NK-92 (cell line): Measurements from ENCODE around the gene KIF19.

Experiments
- DNase-seq: peaks from one replicate; lab custom pipeline; 2025; ENCODE audit not compliant: unreplicated experiment; lab: John Stamatoyannopoulos, UW

Gene KIF19

DNA sequence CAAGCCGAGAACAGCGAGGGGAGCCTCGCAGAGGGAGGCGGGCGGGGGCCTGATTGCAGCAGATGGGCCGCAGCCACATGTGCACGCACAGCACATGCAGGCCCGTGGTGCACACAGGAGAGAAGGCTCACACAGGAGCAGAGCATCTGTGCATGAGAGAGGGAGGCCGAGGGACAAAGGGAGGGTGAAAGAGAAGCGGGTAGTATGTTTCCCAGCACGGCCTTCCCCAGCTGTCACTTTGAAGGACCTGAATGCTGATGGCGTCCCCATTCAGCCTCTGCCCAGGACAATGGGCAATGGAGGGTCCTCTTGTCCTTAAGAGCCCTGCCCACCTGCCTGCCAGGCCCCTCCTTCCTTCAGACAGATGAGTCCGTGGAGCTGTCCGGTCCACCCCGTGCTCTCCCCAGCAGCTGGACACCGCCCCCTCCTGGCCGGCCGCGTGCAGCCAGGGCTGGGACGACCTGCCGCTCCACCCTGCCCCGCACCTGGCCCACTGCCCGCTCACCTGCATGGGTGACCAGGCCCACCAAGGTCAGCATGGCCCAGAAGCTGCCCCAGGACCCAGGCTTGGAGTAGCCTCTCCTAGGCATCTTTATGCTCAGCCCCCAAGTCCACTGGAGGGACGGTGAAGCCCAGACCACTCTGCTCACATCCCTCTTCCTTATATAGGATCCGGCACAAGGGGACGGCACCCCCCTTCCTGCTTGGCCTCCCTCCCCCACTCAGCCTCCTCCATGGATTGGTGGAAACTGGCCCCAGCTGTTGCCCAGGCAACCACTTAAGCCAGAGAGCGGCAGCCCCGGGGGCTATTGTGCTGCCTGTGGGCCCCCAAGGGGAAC lies 35.4 kb downstream of the KIF19 start, which contains the start of gene BTBD17:
Gene BTBD17, minus strand, starts transcription at position 639 of the 839 bp plus-strand sequence. Its CDS starts 49 bp downstream, at position 590.
- DNase-seq: no peak

DNA sequence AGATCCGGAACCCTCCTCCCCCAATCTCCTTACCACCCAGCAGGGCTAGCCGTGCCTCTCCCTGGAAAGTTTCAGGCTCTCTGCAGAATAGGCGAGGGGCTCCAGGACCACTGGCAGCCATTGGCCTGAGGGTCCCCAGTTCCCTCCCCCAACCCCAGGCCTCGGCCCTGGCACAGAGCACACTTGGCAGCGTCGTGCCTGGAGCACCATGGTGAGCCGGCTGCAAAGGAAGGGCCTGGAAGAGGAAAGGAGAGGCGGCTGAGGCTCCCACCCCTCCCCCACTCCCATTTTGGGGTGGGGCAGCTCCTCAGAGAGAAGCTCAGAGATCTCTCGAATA lies 36.0 kb downstream of the KIF19 start:
- no peak for DNase-seq

DNA sequence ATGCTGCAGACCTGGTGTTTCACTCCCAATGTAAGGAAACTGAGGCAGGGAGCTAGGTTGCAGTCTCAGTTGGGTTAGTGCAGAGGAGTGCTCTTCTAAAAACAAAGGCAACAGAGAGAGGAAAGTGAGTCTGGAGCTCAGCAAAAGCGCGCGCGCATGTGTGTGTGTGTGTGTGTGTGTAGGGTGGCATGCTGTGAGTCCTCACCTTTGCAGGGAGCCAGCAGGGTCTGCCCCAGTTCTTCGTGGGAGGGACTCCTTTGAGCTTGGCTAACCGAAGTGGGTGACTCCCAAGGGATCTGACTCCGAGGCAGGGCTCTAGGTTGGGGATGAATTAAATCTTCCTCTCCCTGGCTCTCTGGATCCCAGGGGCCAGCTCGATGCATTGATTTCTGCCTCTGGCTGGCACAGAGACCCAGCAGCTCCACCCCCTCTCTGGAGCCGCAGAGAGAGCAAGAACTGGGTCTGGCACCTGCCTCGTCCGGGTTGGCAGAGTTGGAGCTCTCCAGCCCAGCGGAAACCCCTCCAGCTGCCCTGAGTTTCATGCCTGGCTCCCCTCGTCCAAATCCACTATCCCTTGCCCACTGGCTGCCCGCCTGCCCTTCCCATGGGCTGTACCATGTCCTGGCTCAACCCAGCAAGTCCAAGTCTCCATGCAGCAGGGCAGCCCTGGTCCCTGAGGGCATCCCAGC lies 36.9 kb downstream of the KIF19 start:
- DNase-seq: no peak

DNA sequence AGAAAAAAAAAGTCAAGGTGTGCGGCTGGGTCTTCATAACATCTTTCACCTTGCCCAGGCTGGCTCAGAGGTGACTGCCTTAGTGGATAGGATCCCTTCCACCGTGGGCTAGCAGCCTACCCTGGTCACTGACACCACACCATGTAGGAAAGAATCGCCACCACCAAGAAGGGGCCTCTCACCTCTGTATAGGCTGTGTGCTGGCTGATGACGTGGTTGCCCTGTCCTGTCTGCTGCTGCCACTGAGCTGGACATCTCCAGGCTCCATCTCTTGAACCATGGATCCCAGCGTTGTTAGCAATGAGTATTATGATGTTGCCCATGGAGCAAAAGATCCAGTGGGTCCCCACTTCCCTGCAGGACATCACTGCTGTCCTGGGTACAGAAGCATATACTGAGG lies 41.2 kb downstream of the KIF19 start, which contains the start of gene GPR142:
Gene GPR142, plus strand, starts transcription at position 301 of the 400 bp plus-strand sequence. CDS start 2,035 bp downstream, outside the sequence.
- DNase-seq: no peak

DNA sequence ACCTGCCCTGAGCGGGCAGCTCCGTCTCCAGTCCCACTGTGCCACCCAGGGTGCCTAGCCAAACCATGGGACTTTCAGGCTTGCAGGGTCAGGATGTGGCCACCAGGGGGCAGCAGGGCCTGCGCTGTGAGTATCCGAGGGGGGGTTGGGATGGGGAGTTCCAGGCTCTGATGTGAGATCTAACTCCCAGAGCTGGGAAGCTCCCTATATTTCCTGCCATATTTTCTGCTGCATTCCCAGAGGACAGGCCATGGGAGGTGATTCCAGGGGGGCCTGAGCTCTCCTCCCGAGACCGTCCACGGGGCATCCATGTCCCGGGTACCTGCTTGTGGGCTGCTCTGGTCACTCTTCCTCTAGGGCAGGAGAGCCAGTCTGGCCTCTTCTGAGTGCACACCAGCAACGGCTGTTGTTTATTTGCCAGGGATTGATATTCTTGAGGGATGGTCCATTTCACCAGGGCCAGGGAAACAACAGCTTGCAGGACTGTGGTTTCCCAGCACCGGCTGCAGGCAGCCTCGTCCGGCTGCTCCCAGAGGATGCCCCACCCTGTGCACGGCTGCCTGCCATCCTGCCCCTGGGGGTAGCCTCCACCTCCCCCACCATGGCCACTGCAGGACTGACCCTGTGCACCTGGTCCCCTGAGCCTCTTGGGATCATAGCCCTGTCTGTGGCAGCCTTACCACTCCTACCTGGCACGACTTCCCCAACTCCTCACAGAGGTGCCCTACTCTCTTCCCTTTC lies 42.5 kb downstream of the KIF19 start:
- DNase-seq: no peak

DNA sequence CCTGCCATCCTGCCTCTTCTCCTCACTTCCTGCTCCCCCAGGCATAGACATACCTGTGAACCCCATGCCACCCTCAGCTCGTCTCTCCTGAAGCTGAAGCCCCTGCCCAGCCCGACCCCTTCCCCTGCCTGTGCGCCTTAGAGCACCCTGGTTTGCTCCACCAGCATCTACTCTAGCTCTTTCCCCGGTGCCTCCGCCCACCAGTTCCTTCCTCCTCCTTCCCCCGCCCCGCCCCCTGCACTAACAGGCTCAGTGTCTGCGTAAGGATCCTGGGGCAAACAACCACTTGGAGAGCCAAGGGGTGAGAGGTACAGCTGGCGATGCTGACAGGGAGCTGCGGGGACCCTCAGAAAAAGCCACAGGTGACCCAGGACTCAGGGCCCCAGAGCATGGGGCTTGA lies 43.2 kb downstream of the KIF19 start:
- DNase-seq: no peak

DNA sequence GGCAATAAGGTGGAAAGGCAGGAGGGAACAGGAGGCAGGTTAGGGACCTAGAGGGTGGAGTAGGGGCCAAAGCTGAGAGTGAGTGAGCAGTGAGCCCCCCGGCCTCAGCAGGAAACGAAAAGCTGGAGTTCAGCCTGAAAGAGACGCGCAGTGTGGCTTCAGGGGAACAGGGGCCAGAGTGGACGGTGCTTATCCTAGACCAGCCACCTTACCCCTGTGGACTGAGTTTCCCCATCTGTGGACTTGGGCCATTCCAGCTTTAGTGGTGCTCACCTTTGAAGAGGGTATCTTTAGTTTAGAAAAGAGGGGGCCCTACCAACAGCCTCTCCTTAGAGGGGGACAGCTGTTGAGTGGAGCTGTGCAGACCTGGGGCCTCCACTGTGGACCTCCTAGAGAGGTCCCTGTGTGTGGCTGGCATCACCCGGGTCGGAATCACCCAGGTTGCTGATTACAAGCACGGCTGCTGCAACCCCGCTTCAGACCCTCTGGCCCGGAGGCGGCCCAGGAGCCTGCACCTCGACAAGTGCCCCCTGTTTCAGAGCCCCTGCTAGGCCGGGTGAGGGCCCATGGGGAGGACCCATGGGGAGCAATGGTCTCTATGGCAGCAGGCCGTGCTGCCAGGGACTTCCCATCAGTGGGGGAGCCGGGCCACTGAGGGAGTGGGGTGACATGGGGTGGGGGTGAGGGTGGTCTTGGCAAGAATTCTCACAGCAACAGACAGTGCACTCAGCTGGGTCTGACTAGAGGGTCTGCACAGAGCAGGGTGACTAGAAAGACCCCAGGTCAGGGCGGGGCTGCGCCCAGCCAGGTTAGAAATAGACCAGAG lies 43.9 kb downstream of the KIF19 start:
- DNase-seq: no peak

DNA sequence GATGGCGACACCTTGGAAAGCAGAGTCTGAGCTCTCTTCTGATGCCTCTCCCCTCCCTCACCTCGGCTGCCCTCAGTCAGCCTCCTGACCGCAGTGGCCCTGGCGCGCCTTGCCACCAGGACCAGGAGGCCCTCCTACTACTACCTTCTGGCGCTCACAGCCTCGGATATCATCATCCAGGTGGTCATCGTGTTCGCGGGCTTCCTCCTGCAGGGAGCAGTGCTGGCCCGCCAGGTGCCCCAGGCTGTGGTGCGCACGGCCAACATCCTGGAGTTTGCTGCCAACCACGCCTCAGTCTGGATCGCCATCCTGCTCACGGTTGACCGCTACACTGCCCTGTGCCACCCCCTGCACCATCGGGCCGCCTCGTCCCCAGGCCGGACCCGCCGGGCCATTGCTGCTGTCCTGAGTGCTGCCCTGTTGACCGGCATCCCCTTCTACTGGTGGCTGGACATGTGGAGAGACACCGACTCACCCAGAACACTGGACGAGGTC lies 45.7 kb downstream of the KIF19 start:
- no peak for DNase-seq

DNA sequence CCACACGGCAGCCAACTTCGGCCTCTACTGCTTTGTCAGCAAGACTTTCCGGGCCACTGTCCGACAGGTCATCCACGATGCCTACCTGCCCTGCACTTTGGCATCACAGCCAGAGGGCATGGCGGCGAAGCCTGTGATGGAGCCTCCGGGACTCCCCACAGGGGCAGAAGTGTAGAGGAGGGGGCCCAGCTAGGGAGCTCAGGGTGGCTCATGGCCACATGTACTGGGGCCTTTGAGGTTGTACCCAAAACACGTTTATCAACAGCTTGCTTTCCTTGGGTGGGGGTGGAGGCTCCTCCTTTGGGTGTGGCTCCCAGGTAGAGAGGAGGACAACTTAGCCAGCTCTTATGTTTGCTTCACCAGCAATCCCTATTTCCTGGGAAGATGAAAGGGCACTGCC lies 46.4 kb downstream of the KIF19 start:
- no peak for DNase-seq

DNA sequence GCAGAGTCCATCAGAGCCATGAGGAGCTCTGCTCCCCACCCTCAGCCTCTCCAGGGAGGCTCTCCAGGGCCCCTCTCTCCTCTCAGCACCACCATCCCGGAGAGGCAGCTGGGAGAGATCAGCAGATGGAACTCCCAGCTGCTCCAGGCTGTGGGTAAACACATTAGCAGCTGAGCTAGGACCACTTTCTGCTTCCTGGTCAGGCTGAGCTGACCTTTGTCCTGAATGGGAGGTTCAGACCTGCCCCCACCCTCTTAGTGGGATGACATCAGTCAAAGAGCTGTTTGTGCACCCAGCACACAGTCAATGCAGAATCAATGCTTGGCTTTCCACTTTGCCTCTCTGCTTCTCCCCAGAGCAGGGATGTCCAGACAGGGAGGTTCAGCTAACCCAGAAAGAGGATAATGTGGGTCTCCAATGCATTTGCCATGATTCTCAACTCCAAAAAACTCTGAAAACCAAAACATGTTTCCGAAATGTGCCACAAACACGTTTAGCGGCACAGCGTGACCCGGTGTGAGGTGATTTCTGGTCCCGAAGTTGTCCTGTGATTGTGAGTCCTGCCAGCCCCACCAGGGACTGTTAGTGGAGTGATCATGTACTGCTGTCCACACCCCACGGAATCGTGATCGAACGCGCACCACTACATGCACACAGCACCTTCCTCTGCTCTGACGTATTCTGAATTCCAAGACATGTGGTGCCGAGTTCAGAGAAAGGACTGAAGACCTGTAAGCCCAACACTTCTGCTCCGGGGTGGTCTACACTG lies 48.0 kb downstream of the KIF19 start:
- DNase-seq: no peak

DNA sequence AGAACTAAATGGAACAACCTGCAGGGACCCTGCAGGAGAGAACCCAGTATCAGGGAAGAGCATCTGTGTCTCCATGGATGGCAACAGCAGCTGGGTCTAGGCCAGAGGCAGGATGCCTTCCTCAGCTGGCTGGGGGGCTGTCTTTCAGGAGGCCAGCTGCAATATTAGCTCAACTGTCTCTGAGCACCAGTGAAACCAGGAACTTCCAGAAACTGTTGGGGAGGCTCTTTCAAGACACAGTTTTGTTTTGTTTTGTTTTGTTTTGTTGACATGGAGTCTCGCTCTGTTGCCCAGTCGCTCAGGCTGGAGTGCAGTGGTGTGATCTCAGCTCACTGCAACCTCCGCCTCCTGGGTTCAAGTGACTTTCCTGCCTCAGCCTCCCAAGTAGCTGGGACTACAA lies 48.8 kb downstream of the KIF19 start:
- DNase-seq: no peak

DNA sequence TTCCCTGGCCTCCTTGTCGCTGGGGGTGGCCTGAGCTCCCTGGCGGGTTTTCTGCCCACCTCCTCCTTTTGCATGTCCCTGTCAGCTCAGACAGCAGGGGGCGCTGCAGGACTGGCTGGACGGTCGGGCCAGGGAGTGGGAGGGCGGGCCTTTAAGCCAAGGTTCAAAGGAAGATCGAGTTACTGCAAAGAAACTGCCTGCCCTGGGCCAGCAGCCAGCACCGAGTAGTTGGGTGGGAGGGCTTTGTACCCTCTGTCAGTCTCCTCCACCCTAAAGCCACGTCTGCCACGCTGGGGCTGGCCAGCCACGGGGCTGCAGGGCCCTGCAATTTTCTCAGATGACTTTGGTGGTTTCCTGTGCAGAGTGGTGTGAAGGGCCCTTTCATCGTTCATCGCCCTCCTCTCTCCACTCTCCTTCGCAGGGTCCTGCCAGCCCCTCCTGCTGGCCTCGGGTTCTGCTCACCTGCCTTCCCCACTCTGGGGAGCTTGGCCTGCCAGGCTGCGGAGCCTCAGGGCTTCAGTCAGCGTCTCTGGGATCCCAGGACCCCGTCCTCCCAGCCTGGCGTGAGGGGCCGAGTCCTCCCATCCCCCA lies 53.6 kb downstream of the KIF19 start:
- DNase-seq: peak; percentile 45

DNA sequence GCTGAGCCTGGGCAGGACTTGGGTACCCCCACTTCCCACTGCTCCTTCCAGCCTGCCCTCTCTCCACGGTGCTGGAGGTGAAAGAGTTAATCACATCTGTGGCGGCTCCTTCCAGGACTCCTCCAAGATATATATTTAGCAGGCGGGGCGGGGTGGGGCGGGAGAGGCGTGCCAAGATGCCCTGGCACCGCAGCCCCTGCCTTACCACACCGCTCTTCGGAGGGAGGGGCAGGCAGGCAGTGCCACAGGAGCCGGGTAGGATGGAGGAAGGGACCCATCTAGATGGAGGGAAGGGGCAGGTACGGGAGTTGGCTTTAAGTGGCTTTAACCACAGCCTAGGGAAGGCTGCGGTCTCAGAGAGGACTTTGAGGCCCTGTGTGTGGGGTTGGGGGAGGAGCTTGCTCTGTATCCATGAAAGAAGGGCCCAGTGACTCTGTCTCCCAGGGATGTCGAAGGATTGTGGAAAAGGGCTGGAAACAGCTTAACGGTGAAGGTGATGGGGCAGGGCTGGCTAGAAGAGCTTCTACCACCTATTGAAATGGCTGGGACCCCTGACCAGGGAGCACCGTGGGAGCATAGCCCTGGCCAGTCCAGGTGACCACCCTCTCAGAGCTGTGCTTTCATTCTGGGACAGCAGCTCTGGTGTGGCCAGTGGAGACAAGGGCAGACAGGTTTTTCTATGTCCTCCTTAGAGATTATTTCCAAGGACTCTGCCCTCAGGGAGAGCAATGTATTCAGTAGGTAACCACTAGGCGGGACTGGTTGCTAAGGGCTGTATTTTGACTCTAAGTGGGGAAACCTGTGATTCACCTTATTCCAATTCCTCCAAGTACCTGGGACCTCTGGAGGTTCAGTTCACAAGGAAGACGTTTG lies 54.3 kb downstream of the KIF19 start:
- DNase-seq: no peak

DNA sequence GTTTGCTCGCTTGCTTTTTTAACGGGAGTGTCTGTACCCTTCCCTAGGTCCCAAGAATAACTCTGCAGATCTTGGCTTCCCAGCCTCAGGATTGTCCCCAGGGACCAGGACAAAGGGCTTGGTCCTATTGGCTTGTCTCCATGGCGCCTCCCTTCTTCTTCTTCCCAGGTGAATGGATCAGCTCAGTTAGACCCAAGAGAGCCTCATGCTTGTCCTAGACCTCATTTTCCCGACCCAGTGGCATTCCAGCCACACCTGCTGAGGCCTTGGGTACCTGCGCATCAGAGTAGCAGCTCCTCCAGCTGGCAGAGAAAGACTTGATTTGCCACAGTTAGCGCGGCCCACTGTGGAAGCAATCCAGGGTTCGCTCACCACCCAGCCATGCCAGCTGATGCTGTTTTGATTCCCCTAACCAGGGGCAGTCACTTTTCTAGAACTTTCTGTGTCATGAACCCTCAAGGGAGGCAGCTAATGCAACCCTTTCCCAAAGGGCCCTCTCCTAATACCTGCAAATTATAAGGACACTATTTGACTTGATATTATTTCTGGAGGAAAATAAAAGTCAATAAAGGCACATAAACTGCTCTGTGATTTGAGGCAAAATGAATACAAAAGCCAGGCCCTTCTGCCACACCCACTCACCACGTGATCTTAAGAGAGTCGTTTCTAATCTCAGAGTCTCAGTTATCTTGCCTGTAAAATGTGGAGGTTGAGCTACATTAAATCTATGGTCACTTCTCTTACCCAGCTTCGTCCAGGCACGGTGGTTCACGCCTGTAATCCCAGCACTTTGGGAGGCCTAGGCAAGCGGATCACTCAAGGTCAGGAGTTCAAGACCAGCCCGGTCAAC lies 55.2 kb downstream of the KIF19 start:
- DNase-seq: no peak

DNA sequence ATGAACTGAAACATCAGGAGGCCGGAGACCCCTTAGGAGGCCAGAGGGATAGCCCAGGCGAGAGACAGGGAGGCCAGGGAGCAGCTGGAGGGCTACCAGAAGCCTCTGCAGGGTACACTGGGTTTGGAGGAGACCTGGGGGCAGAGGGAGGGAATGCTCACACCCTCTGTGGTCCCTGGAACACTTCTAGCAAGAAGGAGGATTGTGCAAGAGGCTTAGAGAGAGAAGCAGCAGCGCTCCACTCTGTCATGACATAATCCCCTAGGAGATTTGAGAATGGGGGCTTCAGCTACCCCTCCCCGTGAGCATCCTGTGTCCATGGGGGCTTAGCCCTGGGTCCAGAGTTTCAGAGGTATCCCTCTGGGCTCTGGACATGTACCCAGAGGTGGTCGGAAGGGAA lies 57.1 kb downstream of the KIF19 start:
- no peak for DNase-seq

DNA sequence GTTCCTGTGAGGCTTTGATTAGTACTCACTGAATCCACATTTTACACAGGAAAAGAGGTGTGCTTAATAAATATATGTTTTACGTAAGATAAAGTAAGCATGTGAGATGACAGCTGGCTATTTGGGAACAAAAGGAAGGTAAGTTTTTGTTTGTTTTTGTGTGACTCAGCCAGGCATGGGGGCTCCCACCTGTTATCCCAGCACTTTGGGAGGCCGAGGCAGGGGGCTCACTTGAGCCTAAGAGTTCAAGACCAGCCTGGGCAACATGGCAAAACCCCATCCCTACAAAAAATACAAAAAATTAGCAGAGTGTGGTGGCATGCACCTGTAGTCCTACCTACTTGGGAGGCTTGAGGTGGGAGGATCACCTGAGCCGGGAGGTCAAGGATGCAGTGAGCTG lies 59.2 kb downstream of the KIF19 start:
- DNase-seq: no peak

DNA sequence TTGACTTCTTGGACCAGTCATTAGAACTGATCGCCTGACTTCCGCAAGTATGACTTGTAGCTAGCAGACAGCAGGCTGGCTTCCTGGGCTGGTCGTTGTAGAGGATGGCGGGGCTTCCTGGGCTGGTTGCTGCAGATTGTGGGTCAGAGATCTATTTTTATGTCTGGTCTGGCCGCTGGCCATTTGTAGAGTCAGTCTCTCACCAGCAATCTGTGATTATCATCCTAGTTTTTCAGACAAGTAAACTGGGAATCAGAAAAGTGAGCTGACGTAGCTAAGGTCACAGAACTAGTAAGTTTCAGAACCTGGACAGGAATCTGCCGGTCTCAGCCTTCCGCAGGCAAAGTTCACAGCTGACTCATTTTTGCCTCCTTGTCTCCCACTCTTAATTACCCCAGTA lies 60.4 kb downstream of the KIF19 start:
- no peak for DNase-seq
